ENCODE data around the gene ZBTB7C. TPM values are rescaled to one million over a fixed set of nuclear protein-coding genes. Genes with fewer than 3 reads are reported as not detected.

The ZBTB7C gene
- total and polyA plus RNA-seq, 10 of the 15 experiments (the other 5 are each of a cell fraction or from before 2014, with no cell fraction given), result under 0.01 to 0.08 (median 0.01) TPM; not detected in 7

GRCh38 chr18:48032876-48033789, 376.1 kb downstream of the ZBTB7C start:
- Histone ChIP-seq H3K36me3 (ENCODE audit: control insufficient read depth in 2 of 2, insufficient read depth in 2 of 2, low read length in 1 of 2) (no peaks in the 10 kb centered on the region), H3K4me2 (ENCODE audit: control insufficient read depth, insufficient read depth) (no peak overlapping the region), H2AFZ (ENCODE audit: control insufficient read depth, low read depth, low read length) (no peak overlapping the region), H3K9me3 (replicated peaks; ENCODE audit: control insufficient read depth, insufficient read depth, low read length) (no peaks in the 10 kb centered on the region), H3K9ac (ENCODE audit: control insufficient read depth, insufficient read depth, low read length) (no peak overlapping the region), H3K4me1 (ENCODE audit: control insufficient read depth, insufficient read depth, low read length) (no peaks in the 10 kb centered on the region), H3K79me2 (ENCODE audit: control insufficient read depth, insufficient read depth, low read length) (no peaks in the 10 kb centered on the region), H3K27me3 (replicated peaks in 1 of 2; ENCODE audit: control insufficient read depth in 2 of 2, insufficient read depth in 2 of 2, low read length in 1 of 2) (peaks cover 0 to 4% of the 10 kb centered on the region in 2 experiments; a peak in 2 of 4 replicates), H3K27ac (ENCODE audit: control insufficient read depth, insufficient read depth) (no peak overlapping the region), H4K20me1 (ENCODE audit: control insufficient read depth, insufficient read depth) (no peaks in the 10 kb centered on the region), H3K4me3 (no peak overlapping the region)
- 82% methylated on average over 3 of the region's 3 CpGs for WGBS (ENCODE audit: insufficient coverage, insufficient replicate concordance, low lambda C conversion rate, missing lambda C conversion rate)
- intact Hi-C loops (cut with micrococcal nuclease; ENCODE audit: unreplicated experiment) (no loop called here), in situ Hi-C loops (cut with MboI) (no loop called here)
- no peak for FAIRE-seq
- TF ChIP-seq LARP7 (IDR thresholded peaks at IDR 0.05) (no peak), NR2F1 (conservative IDR thresholded peaks at IDR 0.05) (no peak), HDAC6 (IDR thresholded peaks at IDR 0.05; ENCODE audit: unreplicated experiment) (no peak), SUZ12 (IDR thresholded peaks at IDR 0.05; ENCODE audit: unreplicated experiment) (no peak), POLR2A (IDR thresholded peaks at IDR 0.05; ENCODE audit: low read depth, low read length) (no peak), TCF7 (IDR thresholded peaks at IDR 0.05; ENCODE audit: borderline replicate concordance) (no peak), PAX8 (IDR thresholded peaks at IDR 0.05) (no peak), CBX5 (IDR thresholded peaks at IDR 0.05; ENCODE audit: low read depth) (no peak), REST (IDR thresholded peaks at IDR 0.05; ENCODE audit: low read depth, low read length) (no peak), ZSCAN29 (IDR thresholded peaks at IDR 0.05) (no peak), PAX5 (IDR thresholded peaks at IDR 0.05; ENCODE audit: borderline replicate concordance, low read depth, low read length) (no peak), PML (IDR thresholded peaks at IDR 0.05; ENCODE audit: low read length) (no peak)
- TF ChIP-seq, protein P1, sequence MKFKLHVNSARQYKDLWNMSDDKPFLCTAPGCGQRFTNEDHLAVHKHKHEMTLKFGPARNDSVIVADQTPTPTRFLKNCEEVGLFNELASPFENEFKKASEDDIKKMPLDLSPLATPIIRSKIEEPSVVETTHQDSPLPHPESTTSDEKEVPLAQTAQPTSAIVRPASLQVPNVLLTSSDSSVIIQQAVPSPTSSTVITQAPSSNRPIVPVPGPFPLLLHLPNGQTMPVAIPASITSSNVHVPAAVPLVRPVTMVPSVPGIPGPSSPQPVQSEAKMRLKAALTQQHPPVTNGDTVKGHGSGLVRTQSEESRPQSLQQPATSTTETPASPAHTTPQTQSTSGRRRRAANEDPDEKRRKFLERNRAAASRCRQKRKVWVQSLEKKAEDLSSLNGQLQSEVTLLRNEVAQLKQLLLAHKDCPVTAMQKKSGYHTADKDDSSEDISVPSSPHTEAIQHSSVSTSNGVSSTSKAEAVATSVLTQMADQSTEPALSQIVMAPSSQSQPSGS (IDR thresholded peaks at IDR 0.05; ENCODE audit: low read length), result no peak
- ChIA-PET SMC1A (ENCODE audit: uncharacterized antibody, unreplicated experiment) (no interaction called here), POLR2A (no interaction called here), CTCF (interaction anchor here (0.7 to 1.4 kb wide), 5 partner anchors 19 to 1501 kb away, joined by 3 to 4 read pairs (median 3); no protein-coding TSS in a partner anchor), RAD21 (ENCODE audit: unreplicated experiment) (no interaction called here)
- no peak for ATAC-seq
- no TSS peak for BruUV-seq (replicated peaks)
- no peak for DNase-seq (ENCODE audit: low read depth, low spot score)

Measured in GM12878 (cell line).